Mucosa of gallbladder (tissue), 1 donor: ENCODE data around the gene S100A14. TPM values are rescaled to one million over a fixed set of nuclear protein-coding genes. Genes with fewer than 3 reads are reported as not detected.

Experiments used
- total RNA-seq: library from RNA; stranded (reverse); gene quantifications from one replicate; pipeline ENCODE4 v1.2.1, GENCODE V29; 2021
- donor health status: DM: no; HTN: no; CAD: no.

S100A14 gene
- total RNA-seq, 1 donor from 2014 or later: 56.9 TPM

Other genes starting within 250 kb of the S100A14 start
- 0.75 TPM for gene S100A12, start 240.7 kb downstream of the S100A14 start, total RNA-seq
- gene S100A8, start 225.3 kb downstream of the S100A14 start, total RNA-seq: 7.0 TPM
- gene S100A7A, start 199.8 kb downstream of the S100A14 start, total RNA-seq: not detected
- not detected for gene S100A7, start 155.7 kb downstream of the S100A14 start, total RNA-seq
- gene S100A6, start 80.3 kb downstream of the S100A14 start, total RNA-seq: 824 TPM
- not detected for gene S100A5, start 75.4 kb downstream of the S100A14 start, total RNA-seq
- gene S100A4, start 70.5 kb downstream of the S100A14 start, total RNA-seq: 66.8 TPM
- not detected for gene S100A3, start 67.1 kb downstream of the S100A14 start, total RNA-seq
- 1.4 TPM for gene S100A2, start 50.5 kb downstream of the S100A14 start, total RNA-seq
- gene S100A16, start 3.2 kb downstream of the S100A14 start, total RNA-seq: 86.7 TPM
- 64.7 TPM for gene S100A13, start 11.2 kb upstream of the S100A14 start, total RNA-seq
- gene S100A1, start 12.1 kb upstream of the S100A14 start, total RNA-seq: 3.3 TPM
- 69.4 TPM for gene CHTOP, start 17.7 kb upstream of the S100A14 start, total RNA-seq
- 38.8 TPM for gene SNAPIN, start 42.4 kb upstream of the S100A14 start, total RNA-seq
- gene ILF2, start 54.7 kb upstream of the S100A14 start, total RNA-seq: 87.6 TPM
- gene NPR1, start 62.4 kb upstream of the S100A14 start, total RNA-seq: 8.8 TPM
- gene INTS3, start 111.7 kb upstream of the S100A14 start, total RNA-seq: 72.9 TPM
- gene SLC27A3, start 159.1 kb upstream of the S100A14 start, total RNA-seq: 22.1 TPM